H9 (cell line): ENCODE measurements around the gene STMN3. TPM values are rescaled to one million over a fixed set of nuclear protein-coding genes. Genes with fewer than 3 reads are reported as not detected.

Experiments used
- DNase-seq: peaks from one replicate; pipeline ENCODE4 v3.0.0-alpha.2; 2017
- H2AFZ ChIP-seq: one replicate; pipeline ENCODE4 v1.6.1; 2013; ENCODE audit warnings: mild to moderate bottlenecking, low read length, control low read depth, moderate library complexity
- H2AK5ac ChIP-seq: 2 replicates; pipeline ENCODE4 v1.6.1; 2013; ENCODE audit warnings: low read length, control low read depth, mixed read lengths; ENCODE audit not compliant: insufficient read length
- H2BK120ac ChIP-seq: one replicate; pipeline ENCODE4 v1.6.1; 2013; ENCODE audit warnings: low read depth, mild to moderate bottlenecking, low read length, control low read depth, inconsistent platforms; ENCODE audit not compliant: poor library complexity, severe bottlenecking
- H2BK12ac ChIP-seq: 2 replicates; pipeline ENCODE4 v1.6.1; 2013; ENCODE audit warnings: low read length, control low read depth, mixed read lengths, low read depth; ENCODE audit not compliant: insufficient read length
- H2BK15ac ChIP-seq: 2 replicates; pipeline ENCODE4 v1.6.1; 2013; ENCODE audit warnings: low read depth, low read length, control low read depth
- H2BK20ac ChIP-seq: one replicate; pipeline ENCODE4 v1.6.1; 2013; ENCODE audit warnings: low read depth, mild to moderate bottlenecking, low read length, control low read depth, inconsistent platforms; ENCODE audit not compliant: poor library complexity, severe bottlenecking
- H2BK5ac ChIP-seq: 2 replicates; pipeline ENCODE4 v1.6.1; 2013; ENCODE audit warnings: low read length, control low read depth, mixed read lengths; ENCODE audit not compliant: insufficient read length
- H3K14ac ChIP-seq: 2 replicates; pipeline ENCODE4 v1.6.1; 2013; ENCODE audit warnings: low read length, control low read depth; ENCODE audit not compliant: insufficient read depth
- H3K18ac ChIP-seq: 2 replicates; pipeline ENCODE4 v1.6.1; 2013; ENCODE audit warnings: low read depth, mild to moderate bottlenecking, mixed read lengths, low read length, control low read depth; ENCODE audit not compliant: insufficient read length
- H3K23ac ChIP-seq: 2 replicates; pipeline ENCODE4 v1.6.1; 2013; ENCODE audit warnings: low read length, control low read depth, mixed read lengths, low read depth; ENCODE audit not compliant: insufficient read length
- H3K23me2 ChIP-seq: 2 replicates; pipeline ENCODE4 v1.6.1; 2013; ENCODE audit warnings: low read depth, mild to moderate bottlenecking, mixed read lengths, low read length, control low read depth; ENCODE audit not compliant: insufficient read length, poor library complexity, severe bottlenecking
- H3K27ac ChIP-seq: 2 replicates; pipeline ENCODE4 v1.5.1; 2013; ENCODE audit warnings: low read length, control low read depth, mixed read lengths, low read depth; ENCODE audit not compliant: insufficient read length
- H3K27me3 ChIP-seq: 2 replicates; pipeline ENCODE4 v1.6.1; 2013; ENCODE audit warnings: low read length, control low read depth, inconsistent platforms; ENCODE audit not compliant: insufficient read depth
- H3K4ac ChIP-seq: 2 replicates; pipeline ENCODE4 v1.6.1; 2013; ENCODE audit warnings: low read depth, mild to moderate bottlenecking, control low read depth, inconsistent platforms, low read length, moderate library complexity
- H3K4me1 ChIP-seq: 2 replicates; pipeline ENCODE4 v1.6.1; 2013; ENCODE audit warnings: low read length, control low read depth, inconsistent platforms; ENCODE audit not compliant: insufficient read depth
- H3K4me2 ChIP-seq: 2 replicates; pipeline ENCODE4 v1.6.1; 2013; ENCODE audit warnings: low read length, control low read depth, mixed read lengths; ENCODE audit not compliant: insufficient read length, insufficient read depth
- H3K56ac ChIP-seq: 2 replicates; pipeline ENCODE4 v1.6.1; 2013; ENCODE audit warnings: low read depth, mild to moderate bottlenecking, mixed read lengths, low read length, control low read depth; ENCODE audit not compliant: insufficient read length
- H3K79me1 ChIP-seq: 2 replicates; pipeline ENCODE4 v1.6.1; 2013; ENCODE audit warnings: low read depth, mild to moderate bottlenecking, moderate library complexity, low read length, control low read depth, inconsistent platforms; ENCODE audit not compliant: insufficient read depth, poor library complexity, severe bottlenecking
- H3K79me2 ChIP-seq: 2 replicates; pipeline ENCODE4 v1.6.1; 2013; ENCODE audit warnings: low read length, control low read depth, inconsistent platforms; ENCODE audit not compliant: insufficient read depth
- H3K9ac ChIP-seq: 2 replicates; pipeline ENCODE4 v1.6.1; 2013; ENCODE audit warnings: low read length, control low read depth, mixed read lengths; ENCODE audit not compliant: insufficient read length; ENCODE audit errors: extremely low read depth
- H3K9me3 ChIP-seq: one replicate; pipeline ENCODE4 v1.6.1; 2013; ENCODE audit warnings: low read depth, low read length, inconsistent platforms; ENCODE audit not compliant: control insufficient read depth
- H3T11ph ChIP-seq: one replicate; pipeline ENCODE4 v1.6.1; 2013; ENCODE audit warnings: mild to moderate bottlenecking, low read length, control low read depth, inconsistent platforms
- H4K20me1 ChIP-seq: one replicate; pipeline ENCODE4 v1.6.1; 2013; ENCODE audit not compliant: control insufficient read depth, insufficient read length, insufficient read depth
- H4K5ac ChIP-seq: 2 replicates; pipeline ENCODE4 v1.6.1; 2013; ENCODE audit warnings: low read depth, mild to moderate bottlenecking, mixed read lengths, low read length, control low read depth; ENCODE audit not compliant: insufficient read length
- H4K8ac ChIP-seq: replicated peaks from 2 replicates; pipeline ENCODE4 v1.6.1; 2013; ENCODE audit warnings: low read length, control low read depth, mixed read lengths, low read depth; ENCODE audit not compliant: insufficient read length
- H4K91ac ChIP-seq: 2 replicates; pipeline ENCODE4 v1.6.1; 2013; ENCODE audit warnings: low read depth, mild to moderate bottlenecking, moderate library complexity, mixed read lengths, low read length, control low read depth; ENCODE audit not compliant: insufficient read length
- H3K27ac Mint-ChIP-seq, 3 experiments: 2 replicates in 2 of 3; 3 replicates in 1 of 3; pipeline ENCODE4 v1.8.0; 2020 to 2021; ENCODE audit warnings: mixed read lengths in 3 of 3, mild to moderate bottlenecking in 1 of 3, moderate library complexity in 1 of 3
- H3K27me3 Mint-ChIP-seq: 2 replicates; pipeline ENCODE4 v1.8.0; 2021; ENCODE audit warnings: low read depth, mild to moderate bottlenecking, moderate library complexity, mixed read lengths
- H3K36me3 Mint-ChIP-seq, 3 experiments: 2 replicates in 2 of 3; 3 replicates in 1 of 3; pipeline ENCODE4 v1.8.0; 2020 to 2021; ENCODE audit warnings: low read depth in 3 of 3, mixed read lengths in 3 of 3; ENCODE audit not compliant: insufficient read depth in 1 of 3
- H3K4me1 Mint-ChIP-seq, 2 experiments: 2 replicates each; pipeline ENCODE4 v1.8.0; 2020; ENCODE audit warnings: mixed read lengths in 2 of 2
- H3K4me3 Mint-ChIP-seq, 2 experiments: 2 replicates in 1 of 2; 3 replicates in 1 of 2; pipeline ENCODE4 v1.8.0; 2020 to 2021; ENCODE audit warnings: mild to moderate bottlenecking in 2 of 2, mixed read lengths in 2 of 2, moderate library complexity in 1 of 2
- H3K9me3 Mint-ChIP-seq, 2 experiments: 2 replicates in 1 of 2; 3 replicates in 1 of 2; pipeline ENCODE4 v1.8.0; 2020; ENCODE audit warnings: mild to moderate bottlenecking in 2 of 2, mixed read lengths in 2 of 2, moderate library complexity in 1 of 2
- WGBS: extraction: QIAGEN DNeasy Blood & Tissue Kit; methylation state at CpG from one replicate; pipeline ENCODE4 v1.1.7; 2013; ENCODE audit warnings: missing lambda C conversion rate, low lambda C conversion rate, mixed read lengths; ENCODE audit not compliant: insufficient read length; ENCODE audit errors: extremely low coverage; 5-methylcytosine and 5-hydroxymethylcytosine counted together
- total RNA-seq: library from RNA; stranded (reverse); gene quantifications from 2 replicates; pipeline ENCODE4 v1.2.1, GENCODE V29; 2021
- TF ChIP-seq, protein P1 (sequence below): fragments of 200-600 bp; sonication (generic); conservative IDR thresholded peaks from 3 replicates; pipeline ENCODE4 v1.8.0; 2021; ENCODE audit warnings: antibody characterized with exemption, mild to moderate bottlenecking

STMN3 gene
- total RNA-seq, 1 experiment from 2014 or later, result 54.0 TPM

DNA sequence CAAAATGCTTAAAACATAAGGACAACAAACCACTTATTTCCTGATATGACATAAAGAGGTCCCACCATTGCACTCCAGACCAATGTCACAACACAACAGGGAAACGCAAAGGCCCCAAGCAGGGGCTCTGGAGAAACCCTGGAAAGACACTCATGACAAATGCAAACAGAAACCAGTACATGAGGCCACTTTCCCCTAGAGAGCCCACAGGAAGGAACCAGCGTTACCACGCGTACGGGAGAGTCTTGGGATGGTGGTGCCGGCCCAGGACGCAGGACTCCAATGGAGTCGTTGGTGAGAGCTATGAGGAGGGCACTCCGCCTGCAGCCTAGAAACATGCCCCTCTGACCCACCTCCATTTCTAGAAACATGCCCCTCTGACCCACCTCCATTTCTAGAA lies 46.5 kb downstream of the STMN3 start:
- Histone ChIP-seq H4K5ac (no peak overlapping the region), H3K23ac (no peak overlapping the region), H2AK5ac (no peak overlapping the region), H4K20me1 (no peaks in the 10 kb centered on the region), H3K56ac (no peak overlapping the region), H3K27me3 (no peaks in the 10 kb centered on the region), H3K27ac (no peak overlapping the region), H2BK15ac (no peak overlapping the region), H3K23me2 (no peaks in the 10 kb centered on the region), H2AFZ (no peak overlapping the region), H3T11ph (no peak overlapping the region), H2BK5ac (no peak overlapping the region), H4K8ac (no peak overlapping the region), H3K9ac (no peak overlapping the region), H3K14ac (no peak overlapping the region), H4K91ac (no peak overlapping the region), H3K4me2 (no peak overlapping the region), H2BK120ac (no peak overlapping the region), H2BK12ac (no peak overlapping the region), H3K4ac (no peak overlapping the region), H3K79me2 (no peaks in the 10 kb centered on the region), H3K18ac (no peak overlapping the region), H2BK20ac (no peak overlapping the region), H3K79me1 (no peaks in the 10 kb centered on the region), H3K4me1 (no peaks in the 10 kb centered on the region), H3K9me3 (no peaks in the 10 kb centered on the region)
- TF ChIP-seq, protein P1, sequence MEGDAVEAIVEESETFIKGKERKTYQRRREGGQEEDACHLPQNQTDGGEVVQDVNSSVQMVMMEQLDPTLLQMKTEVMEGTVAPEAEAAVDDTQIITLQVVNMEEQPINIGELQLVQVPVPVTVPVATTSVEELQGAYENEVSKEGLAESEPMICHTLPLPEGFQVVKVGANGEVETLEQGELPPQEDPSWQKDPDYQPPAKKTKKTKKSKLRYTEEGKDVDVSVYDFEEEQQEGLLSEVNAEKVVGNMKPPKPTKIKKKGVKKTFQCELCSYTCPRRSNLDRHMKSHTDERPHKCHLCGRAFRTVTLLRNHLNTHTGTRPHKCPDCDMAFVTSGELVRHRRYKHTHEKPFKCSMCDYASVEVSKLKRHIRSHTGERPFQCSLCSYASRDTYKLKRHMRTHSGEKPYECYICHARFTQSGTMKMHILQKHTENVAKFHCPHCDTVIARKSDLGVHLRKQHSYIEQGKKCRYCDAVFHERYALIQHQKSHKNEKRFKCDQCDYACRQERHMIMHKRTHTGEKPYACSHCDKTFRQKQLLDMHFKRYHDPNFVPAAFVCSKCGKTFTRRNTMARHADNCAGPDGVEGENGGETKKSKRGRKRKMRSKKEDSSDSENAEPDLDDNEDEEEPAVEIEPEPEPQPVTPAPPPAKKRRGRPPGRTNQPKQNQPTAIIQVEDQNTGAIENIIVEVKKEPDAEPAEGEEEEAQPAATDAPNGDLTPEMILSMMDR, result no peak
- H3K27me3 Mint-ChIP-seq, result no peaks in the 10 kb centered on the region
- no peak overlapping the region for H3K27ac Mint-ChIP-seq
- no peaks in the 10 kb centered on the region for H3K4me1 Mint-ChIP-seq
- H3K4me3 Mint-ChIP-seq, result no peak overlapping the region
- no peaks in the 10 kb centered on the region for H3K9me3 Mint-ChIP-seq
- H3K36me3 Mint-ChIP-seq, result peaks cover 11 to 23% (median 21%) of the 10 kb centered on the region in 3 experiments; a peak in 6 of 7 replicates
- no peak for DNase-seq
- no CpG with 5 or more reads among the region's 9 CpGs for WGBS
